GM13977 (cell line): ENCODE data around the gene LAMA1.

Source experiments
- DNase-seq: peaks from one replicate; pipeline ENCODE4 v3.0.0; 2012; ENCODE audit warnings: low spot score
- CTCF ChIP-seq: IDR thresholded peaks from 2 replicates; pipeline ENCODE4 v1.5.1; 2012; ENCODE audit warnings: mild to moderate bottlenecking, control low read depth; ENCODE audit not compliant: insufficient read depth; ENCODE audit errors: extremely low read depth, missing control alignments
- in situ Hi-C: fragments of 300-500 bp; cut with MboI; formaldehyde crosslinking; loops from one replicate; pipeline ENCODE4 v1.12.0; 2022; ENCODE audit warnings: low sequenced_read_pairs, low pct_unique_long_range_greater_than_20kb, mixed read lengths, inconsistent platforms; ENCODE audit not compliant: unreplicated experiment

LAMA1 gene

GRCh38 chr18:7064346-7064745, 53.3 kb downstream of the LAMA1 start:
- DNase-seq, result no peak
- in situ Hi-C loops, result no loop called here
- no peak for TF ChIP-seq CTCF

- TF ChIP-seq CTCF, result no peak
- no peak for DNase-seq
- in situ Hi-C loops, result no loop called here
Observed at GRCh38 chr18:7062811-7063210, 54.8 kb downstream of the LAMA1 start.

GRCh38 chr18:7062236-7062635, 55.4 kb downstream of the LAMA1 start:
- in situ Hi-C loops, result no loop called here
- TF ChIP-seq CTCF, result no peak
- DNase-seq, result no peak

- DNase-seq, result no peak
- in situ Hi-C loops, result no loop called here
- TF ChIP-seq CTCF, result no peak
Observed at GRCh38 chr18:7059276-7059675, 58.3 kb downstream of the LAMA1 start.

GRCh38 chr18:7056026-7056425, 61.6 kb downstream of the LAMA1 start:
- DNase-seq, result no peak
- no peak for TF ChIP-seq CTCF
- in situ Hi-C loops, result no loop called here

GRCh38 chr18:7049951-7050350, 67.6 kb downstream of the LAMA1 start:
- in situ Hi-C loops, result no loop called here
- no peak for DNase-seq
- TF ChIP-seq CTCF, result no peak

GRCh38 chr18:7048081-7048480, 69.5 kb downstream of the LAMA1 start:
- in situ Hi-C loops, result no loop called here
- TF ChIP-seq CTCF, result no peak
- no peak for DNase-seq
